EH (cell line): ENCODE data around the gene IREB2.
"Not testable (repeated sequence)": the region's sequence is repeated elsewhere in the genome, so short reads cannot be mapped to it uniquely, and the experiment has no call there.

ENCODE experiments used
- DNase-seq: peaks from one replicate; pipeline ENCODE4 v3.0.0-alpha.2; 2015; ENCODE audit warnings: low read depth

The IREB2 gene

DNA sequence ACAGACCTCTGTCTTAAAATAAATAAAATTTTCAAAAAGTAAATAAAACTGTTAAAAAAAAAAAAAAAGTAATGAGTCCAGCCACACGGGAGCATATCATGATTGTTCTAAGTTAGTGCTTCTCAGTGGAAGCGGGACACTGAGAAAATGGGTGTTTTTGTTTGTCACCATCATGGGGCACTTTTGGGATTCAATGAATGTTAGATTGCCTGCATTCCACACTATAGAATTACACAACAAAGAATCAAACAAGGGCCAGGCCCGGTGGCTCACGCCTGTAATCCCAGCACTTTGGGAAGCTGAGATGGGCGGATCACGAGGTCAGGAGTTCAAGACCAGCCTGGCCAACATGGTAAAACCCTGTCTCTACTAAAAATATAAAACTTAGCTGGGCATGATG is 3.3 kb upstream of the IREB2 start:
- not testable (repeated sequence) for DNase-seq

DNA sequence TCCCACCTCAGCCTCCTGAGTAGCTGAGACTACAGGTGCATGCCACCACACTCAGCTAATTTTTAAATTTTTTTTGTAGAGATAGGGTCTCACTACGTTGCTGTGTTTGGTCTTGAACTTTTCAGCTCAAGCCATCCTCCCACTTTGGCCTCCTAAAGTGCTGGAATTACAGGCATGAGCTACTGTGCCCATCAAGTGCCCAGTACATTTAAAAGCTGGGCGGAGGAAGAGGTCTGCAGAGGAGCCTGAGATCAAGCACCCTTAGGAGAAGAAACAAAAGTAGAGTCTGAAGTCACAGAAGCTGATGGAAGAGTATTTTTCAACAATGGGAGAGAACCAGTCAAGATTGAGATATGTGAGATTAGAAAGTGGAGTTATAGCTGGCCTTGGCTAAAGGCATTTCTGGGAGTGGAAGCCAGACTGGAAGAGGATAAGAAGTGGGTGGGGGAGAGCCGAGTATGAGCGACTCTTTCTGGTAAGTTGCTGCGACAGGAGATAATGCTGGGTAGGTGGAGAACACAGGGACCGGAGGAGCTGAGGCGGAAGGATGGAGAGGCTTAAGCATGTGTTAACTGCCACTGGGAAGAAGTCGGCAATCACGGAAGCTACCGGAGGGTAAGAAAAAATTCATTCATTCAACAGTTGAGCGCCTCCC is 782 bp upstream of the IREB2 start:
- no peak for DNase-seq

DNA sequence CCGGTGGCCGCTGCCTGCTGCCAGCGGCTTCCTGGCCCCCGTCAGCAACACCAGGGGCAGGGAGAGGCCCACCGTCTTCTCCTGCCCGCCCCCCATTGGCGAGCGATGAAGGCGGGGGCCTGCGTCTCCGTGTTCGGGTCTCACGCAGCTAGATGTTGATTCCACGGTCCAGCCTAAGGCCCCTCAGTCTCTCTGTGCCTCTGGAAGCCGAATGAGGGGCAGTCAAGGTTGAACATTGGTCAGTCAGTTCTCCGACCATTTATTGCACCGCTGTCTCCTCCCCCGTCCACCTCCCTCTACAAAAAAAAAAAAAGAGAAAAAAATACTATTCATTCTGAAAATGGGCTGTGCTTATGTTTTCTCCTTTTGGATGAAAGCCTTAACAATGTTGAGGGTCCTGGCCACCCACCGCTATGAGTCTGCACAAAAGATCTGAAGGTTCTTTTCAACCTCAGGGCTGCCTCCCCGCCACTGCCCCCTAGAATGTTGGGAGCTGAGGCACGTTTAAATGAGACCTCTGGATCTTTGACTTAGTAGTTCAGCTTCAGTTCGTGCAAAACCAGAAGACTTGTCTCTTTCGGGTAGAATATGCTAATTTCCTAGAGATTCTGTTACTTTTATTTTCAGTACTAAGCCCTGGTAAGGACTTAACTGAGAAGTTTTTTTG is 736 bp downstream of the IREB2 start:
- peak; percentile 49 for DNase-seq

DNA sequence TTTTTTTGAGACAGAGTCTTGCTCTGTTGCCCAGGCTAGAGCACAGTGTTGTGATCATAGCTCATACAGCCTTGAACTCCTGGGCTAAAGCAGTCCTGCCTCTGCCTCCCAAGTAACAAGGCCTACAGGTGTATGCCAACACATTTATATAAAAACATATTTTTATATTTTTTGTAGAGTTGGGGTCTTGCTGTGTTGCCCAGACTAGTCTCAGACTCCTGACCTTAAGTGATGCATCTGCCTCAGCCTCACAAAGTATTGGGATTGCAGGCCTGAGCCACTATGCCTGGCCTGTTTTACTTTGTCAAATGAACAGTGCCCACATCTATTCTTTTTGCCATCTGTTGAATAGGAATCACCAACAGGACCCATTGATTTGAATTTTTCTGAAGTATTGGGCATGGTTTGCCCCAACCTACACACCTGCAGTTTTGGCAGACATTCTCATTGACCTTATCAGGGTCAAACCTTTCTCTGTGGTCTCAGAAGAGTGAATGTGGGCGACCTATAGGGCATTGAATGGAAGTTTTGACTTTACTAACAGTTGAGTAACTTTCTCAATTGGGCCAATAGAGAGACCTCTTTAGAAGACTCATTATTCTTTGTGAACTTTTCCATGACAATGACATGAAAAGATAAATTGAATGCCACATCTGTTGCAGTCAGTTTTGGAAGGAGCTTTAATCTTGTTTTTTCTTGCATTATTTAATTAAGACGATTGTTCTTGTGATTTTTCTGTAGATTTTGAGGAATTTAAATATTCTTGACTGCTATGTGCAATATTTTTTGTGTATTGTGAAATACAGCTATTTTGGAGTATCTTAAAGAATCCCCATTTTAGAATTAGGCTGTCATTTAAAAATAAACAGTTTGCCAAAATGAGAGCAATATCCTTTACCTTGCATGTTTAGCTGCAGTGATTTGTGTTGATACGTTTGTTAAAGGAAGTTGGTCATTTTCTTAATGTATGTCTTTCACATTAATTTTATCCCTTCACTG is 2.7 kb downstream of the IREB2 start:
- DNase-seq: no peak

DNA sequence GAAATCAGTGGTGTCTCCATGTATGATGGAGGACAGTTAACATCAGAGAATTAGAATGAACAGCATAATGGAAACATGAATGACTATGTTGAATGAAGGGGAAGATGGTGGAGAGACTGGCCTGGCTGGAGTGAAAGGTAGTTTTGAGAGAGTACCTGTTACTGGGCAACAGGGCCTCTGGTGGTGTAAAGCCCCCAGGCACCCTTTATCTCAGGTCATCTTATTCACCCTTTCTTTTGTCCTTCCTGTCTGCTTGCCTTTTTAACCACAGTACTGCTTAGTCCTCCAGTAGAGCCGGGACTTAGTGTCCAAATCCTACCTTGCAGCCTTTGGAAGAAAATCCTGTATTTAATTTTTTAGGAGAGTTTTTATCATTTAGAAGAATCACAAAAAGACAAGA is 6.2 kb downstream of the IREB2 start:
- DNase-seq: no peak

DNA sequence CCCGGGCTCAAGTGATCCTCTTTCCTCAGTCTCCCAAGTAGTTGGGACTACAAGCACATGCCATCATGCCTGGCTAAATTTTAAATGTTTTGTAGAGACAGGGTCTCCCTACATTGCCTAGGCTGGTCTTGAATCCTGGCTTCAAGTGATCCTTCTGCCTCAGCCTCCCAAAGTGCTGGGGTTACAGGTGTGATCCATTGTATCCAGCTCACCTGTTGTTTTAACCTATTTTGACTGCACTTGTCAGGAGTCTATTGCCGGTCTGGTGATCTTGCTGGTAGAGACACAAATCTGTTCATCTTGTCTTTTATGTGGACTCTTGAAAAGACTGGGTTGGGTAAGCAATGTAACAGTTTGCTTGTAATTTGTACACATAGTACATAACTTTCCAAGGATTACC is 7.9 kb downstream of the IREB2 start:
- DNase-seq: no peak

DNA sequence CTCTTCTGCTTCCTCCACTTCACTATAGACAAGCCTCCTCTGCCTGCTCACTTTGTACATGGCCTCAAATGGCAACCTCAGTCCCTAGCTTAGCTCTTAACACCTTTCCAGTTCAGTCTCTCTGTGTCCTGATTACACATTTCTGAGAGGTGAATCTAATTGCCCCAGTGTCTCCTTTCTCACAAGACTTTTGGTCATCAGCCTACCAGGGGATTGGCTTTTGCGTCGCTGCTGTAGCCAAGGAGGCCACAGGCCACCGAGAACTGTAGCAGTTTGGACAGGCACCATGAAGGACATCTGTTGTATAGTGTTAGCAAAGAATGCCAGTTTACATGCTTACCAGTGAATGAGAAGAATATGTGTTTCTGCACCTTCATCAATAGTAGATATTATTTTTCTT is 8.5 kb downstream of the IREB2 start:
- DNase-seq: no peak

DNA sequence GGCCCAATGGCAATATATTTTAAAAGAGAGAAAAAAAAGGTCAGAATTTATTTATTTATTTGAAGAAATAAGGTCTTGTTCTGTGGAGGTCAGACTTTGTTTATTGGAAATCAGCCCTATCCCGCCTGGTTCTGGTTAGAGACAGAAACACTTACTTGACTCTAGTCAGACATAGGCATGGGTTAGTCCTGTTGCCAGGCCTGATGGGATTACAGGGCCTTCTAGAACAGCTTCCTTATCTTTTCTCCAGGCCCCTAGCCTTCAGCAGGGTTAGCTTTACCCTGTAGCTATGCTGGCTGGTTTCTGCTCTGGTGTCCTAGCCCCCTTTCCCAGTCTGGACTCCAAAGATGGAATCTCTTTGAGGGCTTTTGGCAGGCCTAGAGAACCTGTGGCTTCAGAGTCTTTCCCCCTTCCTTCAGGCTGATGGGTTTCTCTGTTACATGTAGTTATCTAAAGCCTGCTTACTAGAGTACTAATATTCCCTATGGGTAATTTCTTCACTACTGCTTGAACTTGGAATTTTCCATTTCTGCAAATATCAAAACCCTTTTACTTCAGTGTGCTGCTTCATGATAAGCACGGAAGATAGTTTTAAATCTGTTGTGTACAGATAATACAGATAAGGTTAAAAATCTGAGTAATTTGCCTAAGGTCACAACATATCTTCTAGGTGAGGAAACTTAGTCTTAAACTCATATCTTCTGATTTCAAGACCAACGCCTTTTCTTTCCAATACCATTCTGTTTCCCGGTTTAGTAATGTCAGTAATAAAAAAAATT is 10.6 kb downstream of the IREB2 start:
- DNase-seq: no peak

DNA sequence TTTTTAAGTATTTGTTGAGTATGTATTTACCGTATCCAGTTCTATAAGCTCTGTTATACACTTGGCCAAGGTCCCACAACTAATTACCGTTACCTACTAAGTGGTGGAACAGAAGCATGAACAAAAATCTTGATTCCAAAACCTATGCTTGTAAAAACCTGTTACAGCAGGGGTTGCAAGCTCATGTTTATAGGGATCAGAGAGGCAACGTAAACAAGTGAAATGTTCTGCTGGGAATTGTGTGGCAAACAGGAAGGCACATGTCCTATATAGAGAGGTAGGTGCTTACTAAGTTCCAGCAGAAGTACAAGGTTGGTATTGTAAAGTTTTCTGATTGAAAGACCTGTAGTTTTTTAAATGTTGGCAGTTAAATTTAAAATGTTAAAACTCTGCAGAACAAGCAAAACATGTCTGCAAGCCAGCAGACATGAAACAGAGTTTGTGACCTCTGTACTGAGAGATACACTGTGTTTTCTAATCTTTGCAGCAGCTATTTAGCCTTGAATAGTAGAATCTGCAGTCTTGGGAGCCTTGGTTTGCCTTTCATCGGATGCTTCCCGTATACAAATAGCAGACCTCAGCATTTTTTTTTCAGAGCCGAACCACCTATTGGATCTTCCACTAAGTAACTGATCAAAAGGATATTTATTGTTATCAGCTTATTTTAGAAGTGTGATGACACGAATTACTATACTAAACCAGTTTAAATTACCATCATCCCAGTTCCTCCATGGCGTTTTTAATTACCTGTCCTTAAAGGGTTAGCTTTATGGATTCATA is 11.4 kb downstream of the IREB2 start:
- DNase-seq: no peak

DNA sequence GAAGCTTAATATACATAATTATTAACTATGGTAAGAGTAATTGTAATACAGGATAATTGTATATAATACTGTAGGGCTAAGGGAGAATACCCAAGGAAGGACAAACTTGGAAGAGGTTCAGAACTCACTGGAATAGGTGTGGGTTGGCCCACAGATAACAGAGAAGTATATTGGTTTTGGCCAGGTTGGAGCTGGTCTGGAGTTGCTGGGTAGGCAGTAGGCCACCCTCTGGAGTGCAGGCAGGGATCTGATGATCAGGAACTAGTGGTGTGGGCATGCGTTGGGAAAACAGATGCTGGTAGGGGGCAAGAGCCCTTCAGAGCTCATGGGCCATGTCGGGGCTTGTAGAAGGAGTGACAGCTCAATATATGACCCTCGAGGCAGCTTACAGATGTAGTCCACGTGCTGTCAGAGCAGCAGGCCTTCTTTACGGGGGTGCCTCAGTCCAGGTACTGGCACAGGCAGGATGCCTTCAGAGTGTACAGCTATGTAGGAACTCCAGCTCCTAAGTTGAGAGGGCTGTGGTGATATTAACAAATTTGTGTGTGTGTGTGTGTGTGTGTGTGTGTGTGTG is 12.4 kb downstream of the IREB2 start:
- no peak for DNase-seq

DNA sequence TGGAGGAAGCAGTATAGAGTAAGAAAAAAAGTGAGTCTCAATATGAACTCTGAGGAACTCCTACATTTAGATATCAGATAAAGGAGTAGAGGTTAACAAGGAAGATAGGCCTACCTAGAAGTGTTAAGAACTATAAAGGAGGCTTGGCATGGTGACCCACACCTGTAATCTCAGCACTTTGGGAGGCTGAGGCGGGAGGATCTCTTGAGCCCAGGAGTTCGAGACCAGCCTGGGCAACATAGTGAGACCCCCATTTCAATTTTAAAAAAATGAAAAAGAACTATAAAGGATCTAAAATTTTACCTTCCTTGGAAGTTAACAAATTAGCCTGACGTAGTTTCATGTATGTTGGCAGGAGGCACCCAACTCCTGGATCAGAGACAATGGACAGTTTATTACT is 14.5 kb downstream of the IREB2 start:
- DNase-seq: no peak

DNA sequence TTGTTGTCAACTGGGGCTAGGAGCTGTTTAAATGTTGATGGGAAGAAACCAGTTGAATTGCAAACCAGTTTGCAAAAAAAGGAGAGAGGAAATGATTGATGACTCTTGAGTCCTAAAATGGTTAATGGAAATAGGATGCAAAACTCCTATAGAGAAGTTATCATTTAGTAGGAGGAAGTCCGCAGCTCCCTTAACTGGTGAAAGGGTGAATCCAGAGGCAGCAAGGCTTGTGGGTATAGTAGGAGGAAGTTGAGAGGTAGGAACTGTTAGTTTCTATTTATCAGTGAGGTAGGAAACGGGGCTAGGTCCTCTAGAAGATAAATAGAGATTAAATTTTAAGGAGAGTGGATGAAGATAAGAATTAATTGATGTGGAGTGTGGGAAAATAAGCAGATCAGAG is 15.4 kb downstream of the IREB2 start:
- DNase-seq: no peak

DNA sequence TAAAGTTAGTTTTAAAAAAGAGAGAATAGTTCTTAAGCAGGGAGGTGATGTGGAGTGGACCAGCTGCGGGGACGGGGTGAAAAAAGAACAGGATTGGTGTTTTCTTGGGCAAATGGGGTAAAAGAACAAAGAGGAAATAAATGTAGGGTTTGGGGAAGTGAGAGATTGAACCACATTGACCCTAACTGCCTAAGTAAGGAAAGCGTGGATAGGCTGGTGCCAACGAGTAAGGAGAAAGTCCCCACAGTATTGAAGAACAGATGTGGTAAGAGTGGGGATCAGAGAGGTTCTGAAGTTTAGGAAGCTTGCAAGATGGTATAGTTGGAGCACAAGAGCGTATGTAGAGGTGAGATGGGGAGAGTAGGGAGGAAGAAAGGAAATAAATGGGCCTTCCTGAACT is 17.0 kb downstream of the IREB2 start:
- DNase-seq: no peak

DNA sequence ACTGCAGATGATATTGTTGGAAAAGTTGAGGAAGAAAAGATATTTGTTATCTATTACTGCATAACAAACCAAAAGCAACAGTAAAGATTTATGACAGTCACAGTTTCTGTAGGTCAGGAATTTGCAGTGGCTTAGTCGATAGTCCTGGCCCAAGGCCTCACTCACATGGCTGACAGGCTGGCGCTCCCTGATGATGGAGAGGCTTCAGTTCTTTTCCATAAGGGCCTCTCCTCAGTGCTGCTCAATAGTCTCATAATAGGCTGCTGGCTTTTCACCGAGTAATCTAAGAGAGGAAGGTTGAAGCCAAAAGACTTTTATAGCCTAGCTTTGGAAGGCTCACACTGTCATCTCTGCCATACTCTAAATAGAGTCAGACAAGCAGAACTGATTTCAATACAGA is 17.7 kb downstream of the IREB2 start:
- DNase-seq: peak; percentile 19

DNA sequence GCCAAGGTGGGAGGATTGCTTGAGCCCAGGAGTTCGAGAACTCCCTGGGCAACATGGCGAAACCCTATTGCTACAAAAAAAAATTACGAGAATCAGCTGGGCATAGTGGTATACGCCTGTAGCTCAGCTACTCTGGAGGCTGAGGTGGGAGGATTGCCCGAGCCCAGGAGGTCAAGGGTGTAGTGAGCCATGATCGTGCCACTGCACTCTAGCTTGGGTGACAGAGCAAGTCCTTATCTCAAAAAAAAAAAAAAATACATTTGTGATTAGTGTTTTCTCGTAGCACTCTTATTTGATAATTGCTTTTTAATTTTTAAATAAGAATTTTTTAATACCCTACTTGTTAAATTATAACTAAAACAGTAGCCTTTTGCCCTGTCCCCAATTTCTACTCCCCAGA is 18.4 kb downstream of the IREB2 start:
- no peak for DNase-seq

DNA sequence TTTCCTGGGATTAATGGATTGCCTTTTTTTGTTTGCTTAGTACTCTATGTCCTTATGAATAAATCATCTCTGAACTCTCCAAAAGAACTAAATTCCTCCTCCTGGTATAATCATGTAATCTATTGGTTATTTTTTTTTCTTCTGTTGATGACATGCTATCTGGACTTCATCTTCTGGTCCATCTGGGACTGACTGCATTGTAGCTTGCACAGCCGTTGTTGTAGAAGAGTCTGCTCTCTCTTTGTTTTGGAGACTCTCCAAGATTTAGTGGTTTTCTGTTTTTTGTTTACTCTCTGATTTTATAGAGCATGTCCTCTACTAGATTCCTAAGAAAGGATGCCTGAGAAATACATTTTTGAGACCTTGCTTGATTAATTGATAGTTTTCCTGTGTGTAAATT is 19.1 kb downstream of the IREB2 start:
- peak; percentile 87 for DNase-seq

DNA sequence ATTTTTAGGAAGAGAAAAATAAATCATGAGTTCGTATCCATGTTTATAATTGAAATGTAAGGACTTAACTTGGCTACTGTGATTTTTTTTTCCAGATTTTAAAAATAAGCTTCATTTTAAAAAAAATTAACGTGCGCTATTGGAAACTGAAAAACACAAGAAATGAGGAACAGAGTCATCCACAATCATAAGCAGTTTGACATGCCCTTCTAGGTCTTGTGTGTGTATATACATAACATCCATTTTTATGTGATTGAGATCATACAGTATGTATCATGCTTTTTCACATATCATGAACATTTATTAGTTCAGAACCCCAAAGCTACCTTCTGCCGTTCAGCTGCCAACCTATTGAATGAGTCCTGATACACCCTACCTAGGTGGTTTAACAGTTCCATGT is 22.7 kb downstream of the IREB2 start:
- no peak for DNase-seq

DNA sequence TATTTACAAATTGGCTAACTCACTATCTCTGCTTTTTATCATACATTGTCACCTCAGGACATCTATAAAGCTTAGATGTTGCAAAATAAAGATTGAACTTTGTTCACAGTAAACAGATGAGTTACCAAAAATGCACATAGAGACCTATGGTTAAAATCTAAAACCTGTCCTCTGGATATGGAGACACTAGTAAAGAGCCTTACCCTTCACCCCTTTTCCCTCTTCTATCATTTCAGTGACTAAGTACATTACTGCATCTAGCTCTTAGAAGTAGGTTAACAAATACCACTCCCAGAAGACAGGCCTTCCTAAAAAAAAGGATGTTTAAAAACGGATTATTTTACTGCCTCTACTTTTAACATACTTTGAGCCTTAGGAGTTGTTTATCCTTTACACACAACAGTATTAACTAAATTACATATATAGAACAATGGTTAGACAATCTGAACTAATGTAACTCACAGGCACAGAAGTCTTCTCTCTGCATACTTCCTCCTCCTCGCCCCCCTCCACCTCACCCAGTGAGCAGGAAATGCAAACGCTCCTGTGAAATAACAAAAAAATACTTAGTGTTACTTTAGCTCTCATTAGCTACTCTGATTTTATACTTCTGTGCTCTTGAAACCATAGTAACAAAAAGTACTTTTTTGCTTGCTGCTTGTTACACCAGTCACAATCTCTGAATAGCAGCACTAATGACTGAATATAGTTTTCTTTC is 23.3 kb downstream of the IREB2 start:
- DNase-seq: no peak

DNA sequence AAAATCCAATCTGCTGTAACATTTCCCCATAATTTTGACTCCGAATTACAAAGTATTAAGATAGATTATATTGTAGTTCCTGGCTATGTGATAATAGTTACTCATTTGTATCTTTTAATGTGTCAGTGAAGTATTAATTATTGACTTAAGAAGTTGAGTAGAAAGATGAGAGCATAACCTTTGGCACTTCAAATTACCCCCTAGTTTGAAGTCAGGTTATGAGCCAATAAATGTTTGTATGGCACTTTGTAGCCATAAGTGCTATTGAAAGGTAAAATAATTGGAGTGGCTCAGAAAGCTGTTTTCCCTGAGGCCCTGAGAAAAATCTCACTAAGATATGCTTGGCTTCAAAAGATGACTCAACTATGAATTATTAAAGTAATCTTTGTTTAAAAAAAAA is 31.0 kb downstream of the IREB2 start:
- DNase-seq: no peak

DNA sequence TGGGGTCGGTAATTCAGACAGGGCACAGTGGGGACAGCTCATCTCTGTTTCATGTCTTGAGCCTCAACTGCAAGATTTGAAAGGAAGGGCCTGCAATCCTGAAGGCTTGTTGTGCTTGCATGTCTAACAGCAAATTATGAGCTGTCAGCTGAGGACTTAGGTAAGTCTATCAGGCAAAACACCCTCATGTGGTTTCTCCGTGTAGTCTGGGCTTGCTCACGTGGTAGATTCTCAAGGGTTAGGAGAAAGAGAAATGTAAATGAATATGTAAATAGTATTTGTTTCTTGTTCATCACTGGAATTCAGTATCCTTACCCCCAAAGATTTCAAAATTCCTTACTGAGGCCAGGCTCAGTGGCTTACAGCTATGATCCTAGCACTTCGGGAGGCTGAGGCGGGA is 39.3 kb downstream of the IREB2 start:
- DNase-seq: no peak
